GM18861 (cell line): ENCODE results near the gene CFHR1.
"Not testable (repeated sequence)": the region's sequence is repeated elsewhere in the genome, so short reads cannot be mapped to it uniquely, and the experiment has no call there.

ENCODE experiments used
- ATAC-seq: cut with Tn5 transposase; IDR thresholded peaks from one replicate; pipeline ENCODE4 v1.9.1; 2021; ENCODE audit not compliant: unreplicated experiment

CFHR1 gene

DNA sequence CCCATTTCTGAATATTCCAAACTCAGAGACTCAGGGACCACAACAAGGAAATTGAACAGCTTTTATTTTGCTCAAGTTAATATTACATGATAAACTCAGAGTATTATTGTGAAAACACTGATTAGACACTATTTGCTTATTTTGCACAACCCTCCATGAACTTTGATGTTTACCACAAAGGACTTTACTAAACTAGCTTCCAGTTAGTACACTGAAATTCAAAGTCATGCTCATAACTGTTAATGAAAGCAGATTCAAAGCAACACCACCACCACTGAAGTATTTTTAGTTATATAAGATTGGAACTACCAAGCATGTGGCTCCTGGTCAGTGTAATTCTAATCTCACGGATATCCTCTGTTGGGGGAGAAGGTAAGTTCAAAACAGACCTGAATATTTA lies at the start of gene CFHR1:
Gene CFHR1, plus strand, starts transcription at position 201 of the 400 bp plus-strand sequence. Its CDS starts 114 bp downstream, at position 315.
- not testable (repeated sequence) for ATAC-seq

DNA sequence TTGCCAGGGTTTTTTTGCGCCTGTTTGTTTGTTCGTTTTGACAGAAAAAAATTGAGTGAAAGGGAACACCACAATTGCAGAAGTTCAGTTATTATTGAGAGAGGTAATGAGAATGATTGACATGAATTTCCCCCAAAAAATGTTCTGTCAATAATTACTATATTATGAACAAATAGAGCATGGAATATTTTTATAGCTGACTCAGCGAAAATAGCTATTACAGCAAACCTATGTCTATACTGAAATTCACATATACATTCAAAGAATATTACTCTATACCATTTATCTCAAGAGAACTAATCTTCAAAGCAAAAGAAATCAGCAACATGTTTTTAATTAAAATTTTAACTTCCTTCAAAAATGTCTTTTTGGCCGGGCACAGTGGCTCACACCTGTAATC lies 49.7 kb upstream of the CFHR1 start:
- not testable (repeated sequence) for ATAC-seq

DNA sequence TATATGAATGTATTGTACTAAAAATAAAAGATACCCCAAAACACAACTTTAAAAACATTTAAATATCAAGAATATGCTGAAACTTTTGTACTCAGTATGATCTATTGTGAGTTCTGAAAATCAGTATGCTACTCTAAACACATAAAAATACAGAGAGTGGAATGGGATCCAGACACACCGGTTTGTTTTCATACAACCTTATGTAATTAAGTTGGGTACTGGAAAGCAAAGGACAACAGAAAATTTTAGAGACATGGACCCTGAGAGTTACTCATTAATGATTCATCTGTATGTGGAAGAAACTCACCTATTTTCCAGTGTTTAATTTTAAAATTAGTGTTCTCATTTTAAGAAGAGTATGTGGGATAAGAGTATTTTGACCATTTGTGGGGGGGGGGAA lies 45.8 kb upstream of the CFHR1 start:
- ATAC-seq = no peak

DNA sequence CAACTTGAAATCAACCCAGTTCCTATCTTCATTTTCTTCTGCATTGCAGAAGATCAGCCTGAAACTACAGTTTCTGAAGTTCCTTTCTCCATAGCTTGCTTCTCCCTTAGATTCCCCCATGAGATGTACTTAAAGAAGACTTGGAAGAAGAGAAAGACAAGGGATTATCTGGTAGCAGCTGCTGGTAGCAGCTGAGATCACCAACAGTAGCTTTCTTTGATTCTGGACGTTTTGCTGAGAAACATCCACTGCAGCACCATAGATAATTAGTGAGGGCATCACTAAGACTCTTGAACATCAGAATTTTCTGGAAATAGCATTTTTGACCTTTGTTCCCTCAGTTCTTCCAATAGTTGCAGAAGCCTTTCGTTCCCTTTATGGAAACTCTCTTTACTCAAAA lies 45.4 kb upstream of the CFHR1 start:
- ATAC-seq = no peak

DNA sequence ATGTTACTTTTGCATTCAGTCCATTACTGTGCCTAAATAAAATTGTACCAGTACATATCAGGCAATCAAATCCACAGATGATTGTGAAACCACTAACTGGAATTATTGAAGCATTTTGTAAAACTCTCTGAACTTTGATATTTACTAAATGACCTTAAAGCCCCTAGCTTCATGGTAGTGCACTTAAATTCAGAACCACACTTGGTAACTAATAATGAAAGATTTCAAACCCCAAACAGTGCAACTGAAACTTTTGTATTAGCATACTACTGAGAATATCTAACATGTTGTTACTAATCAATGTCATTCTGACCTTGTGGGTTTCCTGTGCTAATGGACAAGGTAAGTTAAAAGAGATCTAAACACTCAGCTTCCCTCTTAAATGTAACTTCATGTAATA lies 44.9 kb upstream of the CFHR1 start, which contains the start of gene CFHR3:
Gene CFHR3, plus strand, starts transcription at position 238 of the 400 bp plus-strand sequence. Its CDS starts 47 bp downstream, at position 285.
- no peak for ATAC-seq

DNA sequence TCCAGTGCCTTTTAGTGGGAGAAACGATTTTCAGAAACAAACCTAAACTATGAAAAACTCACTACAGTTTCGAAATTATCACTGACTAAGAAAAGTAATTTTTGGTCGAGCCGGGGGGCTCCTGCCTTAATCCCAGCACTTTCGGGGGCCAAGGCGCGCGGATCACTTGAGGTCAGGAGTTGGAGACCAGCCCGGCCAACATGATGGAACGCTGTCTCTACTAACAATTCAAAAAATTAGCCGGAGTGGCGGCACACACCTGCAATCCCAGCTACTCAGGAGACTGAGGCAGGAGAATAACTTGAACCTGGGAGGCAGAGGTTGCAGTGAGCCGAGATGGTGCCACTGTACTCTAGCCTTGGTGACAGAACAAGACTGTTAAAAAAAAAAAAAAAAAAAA lies 41.9 kb upstream of the CFHR1 start:
- no peak for ATAC-seq

DNA sequence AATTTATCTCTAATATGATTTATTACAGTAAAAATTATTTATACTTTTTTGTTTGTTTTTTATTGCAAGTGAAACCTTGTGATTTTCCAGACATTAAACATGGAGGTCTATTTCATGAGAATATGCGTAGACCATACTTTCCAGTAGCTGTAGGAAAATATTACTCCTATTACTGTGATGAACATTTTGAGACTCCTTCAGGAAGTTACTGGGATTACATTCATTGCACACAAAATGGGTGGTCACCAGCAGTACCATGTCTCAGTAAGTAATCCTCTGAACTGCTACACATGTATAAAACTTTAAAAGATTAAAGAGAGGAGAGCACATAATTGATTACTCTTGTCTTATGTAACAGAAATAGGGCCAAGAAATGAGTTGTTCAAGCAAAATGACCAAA lies 40.4 kb upstream of the CFHR1 start:
- no peak for ATAC-seq

DNA sequence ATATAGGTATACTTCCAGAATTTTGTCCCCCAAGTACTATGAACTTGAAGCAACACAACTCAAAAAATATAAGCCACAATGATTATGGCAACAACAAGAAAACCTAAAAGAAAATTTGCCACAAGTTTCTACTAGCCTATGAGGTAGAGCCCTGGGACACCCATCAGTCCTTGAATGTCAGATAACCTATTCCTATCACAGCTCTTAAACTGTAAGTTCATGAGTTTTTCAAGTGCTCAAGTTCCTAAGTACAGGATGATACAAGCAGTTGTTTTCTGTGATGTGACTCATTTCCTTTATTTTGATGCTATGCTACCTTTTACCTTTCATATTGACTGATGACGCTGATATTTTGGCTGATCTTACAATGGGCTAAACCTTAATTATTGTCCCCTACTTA lies 28.3 kb upstream of the CFHR1 start:
- not testable (repeated sequence) for ATAC-seq

DNA sequence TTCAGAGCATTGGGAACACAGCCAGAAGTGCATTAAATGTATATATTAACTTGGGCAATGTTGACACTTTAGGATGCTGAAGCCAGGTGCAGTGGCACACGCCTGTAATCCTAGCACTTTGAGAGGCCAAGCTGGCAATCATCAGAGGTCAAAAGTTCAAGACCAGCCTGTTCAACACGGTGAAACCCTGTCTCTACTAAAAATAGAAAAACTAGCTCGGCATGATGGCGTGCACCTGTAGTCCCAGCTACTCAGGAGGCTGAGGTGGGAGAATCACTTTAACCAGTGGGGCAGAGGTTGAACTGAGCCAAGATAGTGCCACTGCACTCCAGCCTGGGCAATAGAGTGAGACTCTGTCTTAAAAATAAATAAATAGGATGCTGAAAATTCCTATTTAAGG lies 25.4 kb upstream of the CFHR1 start:
- not testable (repeated sequence) for ATAC-seq

DNA sequence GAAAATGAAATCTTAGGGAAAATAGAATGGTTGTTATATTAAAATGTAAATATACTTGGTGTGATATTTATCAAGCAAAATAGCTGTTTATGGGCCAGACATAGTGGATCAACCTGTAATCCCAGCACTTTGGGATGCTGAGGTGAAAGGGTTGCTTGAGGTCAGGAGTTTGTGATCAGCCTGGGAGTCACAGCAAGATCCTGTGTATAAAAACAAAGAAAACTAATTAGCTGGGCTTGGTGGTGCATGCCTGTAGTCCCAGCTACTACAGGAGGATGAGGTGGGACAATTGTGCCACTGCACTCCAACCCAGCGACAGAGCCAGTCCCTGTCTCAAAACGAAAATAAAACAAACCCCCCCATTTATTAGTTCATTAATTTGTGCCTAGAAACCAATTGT lies 21.6 kb upstream of the CFHR1 start:
- no peak for ATAC-seq

DNA sequence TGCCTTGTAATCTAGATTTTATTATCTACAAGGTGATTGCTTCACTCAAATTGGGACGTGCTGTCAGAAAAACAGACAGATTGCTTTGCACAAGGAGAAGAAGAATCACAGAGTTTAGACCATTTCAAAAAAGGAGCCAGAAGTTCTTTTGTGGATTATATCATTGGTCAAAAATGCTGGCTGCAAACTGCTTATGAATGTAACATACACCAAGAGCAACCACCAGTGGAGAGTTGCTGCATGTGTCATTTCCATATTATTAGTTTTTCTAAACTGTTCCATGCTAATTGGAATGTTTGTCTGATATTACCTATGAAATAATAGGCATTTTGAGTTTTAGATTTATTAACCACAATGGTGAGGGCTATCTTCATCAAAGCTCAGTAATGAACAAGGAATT lies 17.6 kb upstream of the CFHR1 start:
- not testable (repeated sequence) for ATAC-seq

DNA sequence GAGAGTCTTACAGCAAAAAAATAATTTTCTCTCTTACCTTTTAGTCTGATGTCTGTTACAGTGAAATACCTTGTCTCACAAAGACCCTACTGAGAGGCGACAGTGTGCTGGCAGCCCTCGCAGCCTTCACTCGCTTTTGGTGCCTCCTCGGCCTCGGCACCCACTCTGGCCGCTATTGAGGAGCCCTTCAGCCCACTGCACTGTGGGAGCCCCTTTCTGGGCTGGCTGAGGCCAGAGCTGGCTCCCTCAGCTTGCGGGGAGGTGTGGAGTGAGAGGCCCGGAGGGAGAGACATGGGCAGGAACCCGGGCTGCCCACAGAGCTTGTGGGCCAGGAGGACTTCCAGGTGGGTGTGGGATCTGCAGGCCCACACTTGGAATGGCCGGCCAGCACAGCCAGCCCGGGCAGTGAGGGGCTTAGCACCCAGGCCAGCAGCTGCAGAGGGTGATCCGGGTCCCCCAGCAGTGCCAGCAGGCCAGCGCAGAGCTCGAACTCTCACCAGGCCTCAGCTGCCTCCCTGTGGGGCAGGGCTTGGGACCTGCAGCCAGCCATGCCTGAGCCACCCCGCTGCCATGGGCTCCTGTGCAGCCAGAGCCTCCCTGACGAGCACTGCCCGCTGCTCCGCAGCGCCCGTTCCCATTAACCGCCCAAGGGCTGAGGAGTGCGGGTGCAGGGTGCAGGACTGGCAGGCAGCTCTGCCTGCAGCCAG lies 10.8 kb upstream of the CFHR1 start:
- ATAC-seq = no peak

DNA sequence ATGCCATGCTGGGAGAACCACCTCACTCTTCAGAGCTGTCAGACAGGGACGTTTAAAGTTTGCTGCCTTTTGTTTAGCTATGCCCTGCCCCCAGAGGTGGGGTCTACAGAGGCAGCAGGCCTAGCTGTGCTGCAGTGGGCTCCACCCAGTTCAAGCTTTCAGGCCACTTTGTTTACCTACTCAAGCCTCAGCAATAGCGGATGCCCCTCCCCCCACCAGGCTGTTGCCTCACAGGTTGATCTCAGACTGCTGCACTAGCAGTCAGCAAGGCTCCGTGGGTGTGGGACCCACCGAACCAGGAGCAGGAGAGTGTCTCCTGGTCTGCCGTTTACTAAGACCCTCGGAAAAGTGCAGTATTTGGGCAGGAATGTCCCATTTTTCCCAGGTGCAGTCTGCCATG lies 2.1 kb upstream of the CFHR1 start:
- not testable (repeated sequence) for ATAC-seq

DNA sequence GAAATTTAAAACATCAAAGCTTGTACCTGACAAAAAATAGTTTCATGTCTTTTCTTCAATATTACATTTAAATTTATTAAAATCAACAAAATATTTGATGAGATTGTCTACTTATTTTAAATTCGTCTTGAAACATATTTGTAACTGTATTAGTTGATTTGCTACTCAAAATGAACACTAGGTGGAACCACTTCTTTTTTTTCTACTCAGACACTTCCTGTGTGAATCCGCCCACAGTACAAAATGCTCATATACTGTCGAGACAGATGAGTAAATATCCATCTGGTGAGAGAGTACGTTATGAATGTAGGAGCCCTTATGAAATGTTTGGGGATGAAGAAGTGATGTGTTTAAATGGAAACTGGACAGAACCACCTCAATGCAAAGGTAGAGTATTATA lies 8.3 kb downstream of the CFHR1 start:
- ATAC-seq = not testable (repeated sequence)

DNA sequence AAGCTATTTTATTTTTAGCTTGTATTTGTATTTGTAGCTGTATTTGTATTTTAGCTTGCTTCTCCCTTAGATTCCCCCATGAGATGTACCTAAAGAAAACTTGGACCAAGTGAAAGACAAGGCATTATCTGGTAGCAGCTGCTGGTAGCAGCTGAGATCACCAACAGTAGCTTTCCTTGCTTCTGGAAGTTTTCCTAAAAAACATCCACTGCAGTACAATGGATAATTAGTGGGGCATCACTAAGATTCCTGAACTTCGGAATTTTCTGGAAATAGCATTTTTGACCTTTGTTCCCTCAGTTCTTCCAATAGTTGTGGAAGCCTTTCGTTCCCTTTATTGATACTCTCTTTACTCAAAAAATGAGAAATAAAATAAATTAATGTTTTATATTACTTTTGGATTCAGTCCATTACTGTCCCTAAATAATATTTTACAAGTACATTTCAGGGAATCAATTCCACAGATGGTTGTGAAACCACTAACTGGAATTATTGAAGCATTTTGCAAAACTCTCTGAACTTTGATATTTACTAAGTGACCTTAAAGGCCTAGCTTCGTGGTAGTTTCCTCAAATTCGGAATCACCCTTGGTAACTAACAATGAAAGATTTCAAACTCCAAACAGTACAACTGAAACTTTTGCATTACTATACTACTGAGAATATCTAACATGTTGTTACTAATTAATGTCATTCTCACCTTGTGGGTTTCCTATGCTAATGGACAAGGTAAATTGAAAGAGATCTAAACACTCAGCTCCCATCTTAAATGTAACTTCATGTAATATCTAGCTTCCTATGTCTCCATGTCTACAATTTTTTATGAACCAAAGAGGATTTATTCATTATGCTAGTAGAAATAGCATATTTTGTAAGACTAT lies 30.3 kb downstream of the CFHR1 start:
- ATAC-seq = not testable (repeated sequence)

DNA sequence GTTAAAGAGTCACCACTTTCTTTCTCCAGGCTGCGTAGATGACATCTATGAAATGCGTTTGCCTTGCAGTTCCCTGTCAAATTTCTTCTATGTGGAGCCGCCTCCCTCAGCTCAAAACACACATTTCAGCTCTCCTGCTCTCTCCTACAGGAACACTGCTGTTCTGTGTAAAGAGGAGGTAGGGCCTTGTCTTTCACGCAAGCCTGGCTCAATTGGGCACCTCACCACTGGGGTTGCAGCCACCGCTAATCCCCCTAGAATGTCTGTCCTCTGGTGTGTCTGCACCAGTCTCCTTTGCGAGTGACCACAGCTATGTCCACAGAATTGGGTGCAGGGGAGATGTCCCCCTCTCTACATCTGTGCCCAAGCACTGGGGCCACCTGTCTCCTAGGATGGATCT lies 36.5 kb downstream of the CFHR1 start:
- ATAC-seq = no peak

DNA sequence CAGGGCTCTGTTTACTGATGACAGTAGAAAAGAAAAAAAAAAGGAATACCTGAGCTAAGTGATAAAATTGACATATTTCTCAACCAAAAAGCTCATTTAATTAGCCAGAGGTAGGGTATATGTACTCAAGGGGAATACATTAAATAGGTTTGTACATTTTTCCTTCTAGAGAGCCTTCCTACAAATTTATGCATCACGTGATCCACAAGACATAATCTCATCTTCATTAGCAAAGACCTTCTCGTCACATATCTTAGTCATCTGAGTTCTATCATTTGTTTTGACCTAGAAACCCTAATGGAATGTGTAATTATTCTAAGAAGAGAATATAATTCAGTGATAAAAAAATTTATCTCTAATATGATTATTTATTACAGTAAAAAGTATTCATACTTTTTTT lies 37.7 kb downstream of the CFHR1 start:
- no peak for ATAC-seq

DNA sequence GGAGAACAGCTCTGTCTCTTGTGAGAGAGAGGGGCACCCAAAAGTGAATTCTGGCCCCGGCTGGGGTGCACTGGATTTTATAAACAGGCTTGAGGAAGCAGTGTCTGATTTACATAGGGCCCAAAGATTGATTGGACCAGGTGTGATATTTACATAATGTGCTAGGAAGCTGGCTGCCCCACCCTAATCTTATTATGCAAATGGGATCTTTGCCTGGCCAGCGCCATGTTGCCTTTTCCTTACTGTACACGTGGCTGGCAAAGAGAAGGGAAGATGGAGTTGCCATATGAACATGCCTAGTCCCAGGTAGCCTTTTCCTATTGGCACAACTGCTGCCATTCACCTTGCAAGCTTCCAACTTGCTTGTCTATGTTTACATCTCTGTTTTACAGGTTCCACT lies 39.3 kb downstream of the CFHR1 start:
- no peak for ATAC-seq

DNA sequence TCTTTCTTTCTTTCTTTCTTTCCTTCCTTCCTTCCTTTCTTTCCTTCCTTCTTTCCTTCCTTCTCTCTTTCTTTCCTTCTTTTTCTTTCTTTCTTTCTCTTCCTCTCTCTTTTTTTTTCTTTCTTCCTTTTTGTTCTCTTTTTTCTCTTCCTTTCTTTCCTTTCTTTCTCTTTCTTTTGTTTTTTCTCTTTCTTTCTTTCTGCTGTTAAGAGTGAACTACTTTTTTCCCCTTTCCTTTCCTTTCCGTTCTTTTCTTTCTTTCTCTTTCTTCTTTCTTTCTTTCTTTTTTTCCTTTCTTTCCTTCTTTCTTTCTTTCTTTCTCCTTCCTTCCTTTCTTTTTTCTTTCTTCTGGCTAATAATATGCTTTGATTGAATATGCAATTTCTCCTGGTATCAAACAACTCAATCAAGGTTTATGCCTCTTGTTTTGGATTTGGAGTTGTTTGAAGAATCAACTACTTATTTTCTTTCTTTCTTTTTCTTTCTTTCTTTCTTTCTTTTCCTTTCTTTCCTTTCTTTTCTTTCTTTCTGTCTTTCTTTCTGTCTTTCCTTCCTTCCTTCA lies 40.9 kb downstream of the CFHR1 start:
- ATAC-seq = no peak

DNA sequence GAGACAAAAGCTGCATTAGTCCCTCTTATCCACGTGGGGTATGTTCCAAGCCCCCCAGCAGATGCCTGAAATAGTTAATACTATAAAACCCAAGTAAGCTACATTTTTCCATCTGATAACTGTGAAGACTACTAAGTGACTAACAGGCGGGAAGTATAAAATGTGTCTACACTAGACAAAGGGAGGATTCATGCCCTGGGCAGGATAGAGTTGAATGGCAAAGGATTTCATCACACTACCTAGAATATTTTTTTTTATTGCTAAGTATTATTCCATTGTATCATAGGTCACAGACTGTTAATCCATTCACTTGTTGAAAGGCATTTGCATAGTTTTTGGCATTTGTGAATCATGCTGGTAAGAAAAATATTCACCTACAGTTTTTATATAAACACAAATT lies 41.9 kb downstream of the CFHR1 start:
- no peak for ATAC-seq

DNA sequence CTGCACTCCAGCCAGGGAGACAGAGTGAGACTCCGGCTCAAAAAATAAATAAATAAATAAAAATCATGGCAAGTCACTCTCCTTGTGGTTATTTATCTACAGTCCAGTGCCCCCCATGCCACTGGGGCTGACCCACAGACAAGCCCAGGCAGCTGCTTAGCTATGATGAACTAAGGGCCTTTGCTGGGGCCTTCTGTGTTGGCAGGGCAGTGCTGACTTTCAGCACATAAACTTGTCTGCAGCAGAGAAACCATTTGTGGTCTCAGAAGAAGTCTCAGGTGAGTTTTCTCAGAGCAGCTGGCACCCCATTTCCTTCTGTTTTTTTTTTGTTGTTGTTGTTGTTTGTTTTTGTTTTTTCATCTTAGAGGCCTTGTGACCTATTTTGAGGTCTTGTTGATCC lies 47.4 kb downstream of the CFHR1 start:
- ATAC-seq = no peak

DNA sequence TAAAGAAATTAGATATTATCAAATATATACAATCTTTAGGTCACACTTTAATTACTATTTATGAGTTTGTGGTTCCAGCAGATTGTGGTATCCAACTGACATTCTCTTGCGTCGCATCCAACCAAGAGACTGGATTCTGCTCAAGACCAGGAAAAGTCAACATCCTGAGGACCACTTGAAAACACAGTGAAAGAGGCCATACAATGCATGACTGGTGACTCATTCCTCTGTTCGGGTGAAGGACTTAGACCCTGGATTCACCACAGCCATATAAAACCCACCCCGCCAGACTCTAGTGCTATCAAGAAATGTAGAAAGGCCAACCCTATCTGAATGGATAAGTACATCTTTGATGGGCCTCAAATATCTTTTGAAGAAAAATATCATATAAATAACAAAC lies 53.9 kb downstream of the CFHR1 start:
- no peak for ATAC-seq
